Testis (tissue), 2 donors: ENCODE data around the gene OCA2.

Experiments
- CTCF ChIP-seq, 3 experiments: fragments of 450-650 bp in 2 of 3; fragments of 200-600 bp in 1 of 3; sonication (generic) in 1 of 3; IDR thresholded peaks; one replicate each; pipeline ENCODE4 v1.5.1; 2016 to 2019; ENCODE audit warnings: antibody characterized with exemption in 3 of 3, mild to moderate bottlenecking in 2 of 3, moderate library complexity in 1 of 3
- POLR2A ChIP-seq: fragments of 450-650 bp; IDR thresholded peaks from one replicate; pipeline ENCODE4 v1.6.1; 2017; ENCODE audit warnings: antibody characterized with exemption, mild to moderate bottlenecking, moderate library complexity

GRCh38 chr15:27885201-27885600 is 213.9 kb downstream of the OCA2 start:
- TF ChIP-seq CTCF (IDR thresholded peaks at IDR 0.05) (no peak), POLR2A (no peak)
